HepG2 (cell line): ENCODE measurements around the gene TLE1. TPM values are rescaled to one million over a fixed set of nuclear protein-coding genes. Genes with fewer than 3 reads are reported as not detected.

Source experiments
- ARHGAP35 ChIP-seq: sonication (generic); formaldehyde crosslinking; IDR thresholded peaks from 2 replicates; pipeline ENCODE4 v1.9.0; 2022; ENCODE audit warnings: mild to moderate bottlenecking, inconsistent platforms, moderate library complexity, missing genetic modification reagents, borderline replicate concordance
- CENPBD1 ChIP-seq: sonication (generic); formaldehyde crosslinking; IDR thresholded peaks from 2 replicates; pipeline ENCODE4 v1.8.0; 2022; ENCODE audit warnings: missing genetic modification reagents, low read depth, mild to moderate bottlenecking, borderline replicate concordance
- GPN1 ChIP-seq: sonication (generic); formaldehyde crosslinking; IDR thresholded peaks from 2 replicates; pipeline ENCODE4 v1.5.1; 2020; ENCODE audit warnings: missing genetic modification reagents, borderline replicate concordance
- PLSCR1 ChIP-seq: sonication (generic); formaldehyde crosslinking; IDR thresholded peaks from 2 replicates; pipeline ENCODE4 v1.5.0; 2020; ENCODE audit warnings: missing genetic modification reagents, mild to moderate bottlenecking, borderline replicate concordance
- PRDM4 ChIP-seq: sonication (generic); formaldehyde crosslinking; IDR thresholded peaks from 2 replicates; pipeline ENCODE4 v1.9.0; 2021; ENCODE audit warnings: missing genetic modification reagents, borderline replicate concordance
- SNAPC4 ChIP-seq: sonication (generic); formaldehyde crosslinking; IDR thresholded peaks from 2 replicates; pipeline ENCODE4 v1.4.0; 2020; ENCODE audit warnings: mild to moderate bottlenecking, missing genetic modification reagents
- TBL1XR1 ChIP-seq: fragments of 150-350 bp; IDR thresholded peaks from 2 replicates; pipeline ENCODE4 v1.6.1; 2014; ENCODE audit warnings: borderline replicate concordance, low read length; ENCODE audit not compliant: partially characterized antibody
- ZNF646 ChIP-seq: sonication (generic); formaldehyde crosslinking; IDR thresholded peaks from 2 replicates; pipeline ENCODE4 v1.9.0; 2021; ENCODE audit warnings: mild to moderate bottlenecking, missing genetic modification reagents
- ZNF775 ChIP-seq: sonication (generic); formaldehyde crosslinking; IDR thresholded peaks from 2 replicates; pipeline ENCODE4 v1.4.0; 2020; ENCODE audit warnings: missing genetic modification reagents, mild to moderate bottlenecking, moderate library complexity, borderline replicate concordance
- polyA plus RNA-seq, 8 experiments: library from polyadenylated mRNA; depleted of rRNA in 3 of 8; stranded (reverse) in 7 of 8; unstranded in 1 of 8; fragments of >200 nt; fragmentation: Illumina TruSeq in 4 of 8; extraction: Trizol in 4 of 8; gene quantifications; 2 replicates each; pipeline versions ENCODE4 v1.2.1 to v1.2.3, GENCODE V29; 2011 to 2016; ENCODE audit warnings: low read depth in 4 of 8, missing spikeins in 1 of 8, mixed read lengths in 1 of 8; ENCODE audit not compliant: insufficient read depth in 1 of 8
- total RNA-seq, 5 experiments: library from RNA; depleted of rRNA; stranded (reverse); fragments of >200 nt; fragmentation: Illumina TruSeq; extraction: Trizol; gene quantifications; 2 replicates each; pipeline ENCODE4 v1.2.3, GENCODE V29; 2016; ENCODE audit warnings: low read depth in 1 of 5

Gene TLE1
- total and polyA plus RNA-seq, 2 of the 13 experiments (the other 11 are each of a cell fraction or from before 2014, with no cell fraction given): 35.9 to 109 TPM

GRCh38 chr9:81686614-81687520 is 2.5 kb downstream of the TLE1 start (continued):
- TF ChIP-seq ZNF646 (CRISPR knock-in tag) (no peak), CENPBD1 (no peak), PRDM4 (CRISPR knock-in tag) (no peak), TBL1XR1 (peak; percentile 93), SNAPC4 (no peak; the same call in 1 of the 2 replicates), ZNF775 (CRISPR knock-in tag) (no peak), GPN1 (CRISPR knock-in tag) (no peak), PLSCR1 (CRISPR knock-in tag) (no peak), ARHGAP35 (CRISPR knock-in tag) (no peak)
